ENCODE results near the gene GSDMA. TPM values are rescaled to one million over a fixed set of nuclear protein-coding genes. Genes with fewer than 3 reads are reported as not detected.
"Not testable (repeated sequence)": the region's sequence is repeated elsewhere in the genome, so short reads cannot be mapped to it uniquely, and the experiment has no call there.

The GSDMA gene
- total RNA-seq, 3 donors from 2014 or later = 0.32 to 1.6 (median 0.41) TPM

GRCh38 chr17:40012017-40012647, 49.3 kb downstream of the GSDMA start:
- not testable (repeated sequence) for H3K36me3 Mint-ChIP-seq (ENCODE audit: insufficient read depth); H3K27me3 Mint-ChIP-seq (ENCODE audit: low read depth); H3K9me3 Mint-ChIP-seq; ATAC-seq; H3K4me3 Mint-ChIP-seq; DNase-seq
- peaks cover 11% of the 10 kb centered on the region for H3K4me1 Mint-ChIP-seq (ENCODE audit: low read depth)

- Mint-ChIP-seq H3K4me3 (no peak overlapping the region), H3K9me3 (no peaks in the 10 kb centered on the region), H3K4me1 (ENCODE audit: low read depth) (peaks cover 11% of the 10 kb centered on the region), H3K36me3 (ENCODE audit: insufficient read depth) (peaks cover 4% of the 10 kb centered on the region), H3K27me3 (ENCODE audit: low read depth) (no peaks in the 10 kb centered on the region)
- DNase-seq = no peak
- no peak for ATAC-seq
These were observed 51.7 kb downstream of the GSDMA start for GRCh38 chr17:40014375-40014980.

- Mint-ChIP-seq H3K4me3 (no peak within 1 kb of the TSS), H3K9me3 (no peaks in the 10 kb centered on the region), H3K36me3 (ENCODE audit: insufficient read depth) (peaks cover 4% of the 10 kb centered on the region), H3K4me1 (ENCODE audit: low read depth) (peaks cover 7% of the 10 kb centered on the region), H3K27me3 (ENCODE audit: low read depth) (no peaks in the 10 kb centered on the region)
- DNase-seq = no peak
- ATAC-seq = no peak
These were observed 52.5 kb downstream of the GSDMA start, which contains the start of gene CSF3 for GRCh38 chr17:40015005-40015997. CSF3 (plus strand) TSS chr17:40015440; CDS start chr17:40015475, 35 bp downstream.

GRCh38 chr17:40015998-40016985, 53.5 kb downstream of the GSDMA start:
- Mint-ChIP-seq H3K4me3 (no peak overlapping the region), H3K4me1 (ENCODE audit: low read depth) (peaks cover 5% of the 10 kb centered on the region), H3K36me3 (ENCODE audit: insufficient read depth) (peaks cover 6% of the 10 kb centered on the region), H3K9me3 (no peaks in the 10 kb centered on the region), H3K27me3 (ENCODE audit: low read depth) (no peaks in the 10 kb centered on the region)
- DNase-seq (no peak), ATAC-seq (no peak)

GRCh38 chr17:40017422-40018080, 54.7 kb downstream of the GSDMA start:
- Mint-ChIP-seq H3K36me3 (ENCODE audit: insufficient read depth) (peaks cover 10% of the 10 kb centered on the region), H3K4me1 (ENCODE audit: low read depth) (peaks cover 5% of the 10 kb centered on the region), H3K27me3 (ENCODE audit: low read depth) (no peaks in the 10 kb centered on the region), H3K9me3 (no peaks in the 10 kb centered on the region), H3K4me3 (no peak overlapping the region)
- no peak for DNase-seq
- no peak for ATAC-seq

- Mint-ChIP-seq H3K4me3 (no peak overlapping the region), H3K27me3 (ENCODE audit: low read depth) (no peaks in the 10 kb centered on the region), H3K9me3 (no peaks in the 10 kb centered on the region), H3K4me1 (ENCODE audit: low read depth) (peaks cover 5% of the 10 kb centered on the region), H3K36me3 (ENCODE audit: insufficient read depth) (peaks cover 10% of the 10 kb centered on the region)
- ATAC-seq (no peak), DNase-seq (no peak)
These were observed 55.7 kb downstream of the GSDMA start for GRCh38 chr17:40018211-40019121.

- H3K27me3 Mint-ChIP-seq (ENCODE audit: low read depth) = no peaks in the 10 kb centered on the region
- ATAC-seq = no peak
- H3K4me1 Mint-ChIP-seq (ENCODE audit: low read depth) = no peaks in the 10 kb centered on the region
- peaks cover 10% of the 10 kb centered on the region for H3K36me3 Mint-ChIP-seq (ENCODE audit: insufficient read depth)
- H3K9me3 Mint-ChIP-seq = no peaks in the 10 kb centered on the region
- no peak overlapping the region for H3K4me3 Mint-ChIP-seq
- no peak for DNase-seq
These were observed 56.6 kb downstream of the GSDMA start for GRCh38 chr17:40019140-40019991.

- ATAC-seq (no peak), DNase-seq (no peak)
- H3K9me3 Mint-ChIP-seq = no peaks in the 10 kb centered on the region
- no peak overlapping the region for H3K4me3 Mint-ChIP-seq
- H3K27me3 Mint-ChIP-seq (ENCODE audit: low read depth) = no peaks in the 10 kb centered on the region
- peaks cover under 1% of the 10 kb centered on the region for H3K4me1 Mint-ChIP-seq (ENCODE audit: low read depth)
- H3K36me3 Mint-ChIP-seq (ENCODE audit: insufficient read depth) = peaks cover 10% of the 10 kb centered on the region
These were observed 57.3 kb downstream of the GSDMA start for GRCh38 chr17:40020146-40020545.

- ATAC-seq = no peak
- peaks cover 14% of the 10 kb centered on the region for H3K4me1 Mint-ChIP-seq (ENCODE audit: low read depth)
- no peaks in the 10 kb centered on the region for H3K9me3 Mint-ChIP-seq
- DNase-seq = no peak
- no peaks in the 10 kb centered on the region for H3K27me3 Mint-ChIP-seq (ENCODE audit: low read depth)
- peaks cover 20% of the 10 kb centered on the region for H3K36me3 Mint-ChIP-seq (ENCODE audit: insufficient read depth)
- no peak overlapping the region for H3K4me3 Mint-ChIP-seq
These were observed 58.7 kb downstream of the GSDMA start for GRCh38 chr17:40021451-40021971.

- peaks cover 20% of the 10 kb centered on the region for H3K36me3 Mint-ChIP-seq (ENCODE audit: insufficient read depth)
- no peak for ATAC-seq
- no peak for DNase-seq
- H3K9me3 Mint-ChIP-seq = no peaks in the 10 kb centered on the region
- H3K27me3 Mint-ChIP-seq (ENCODE audit: low read depth) = no peaks in the 10 kb centered on the region
- H3K4me1 Mint-ChIP-seq (ENCODE audit: low read depth) = peaks cover 20% of the 10 kb centered on the region
- no peak overlapping the region for H3K4me3 Mint-ChIP-seq
These were observed 59.7 kb downstream of the GSDMA start for GRCh38 chr17:40022497-40022896.

GRCh38 chr17:40022961-40023541, 60.2 kb downstream of the GSDMA start:
- no peaks in the 10 kb centered on the region for H3K9me3 Mint-ChIP-seq
- no peak overlapping the region for H3K4me3 Mint-ChIP-seq
- ATAC-seq = no peak
- DNase-seq = no peak
- H3K4me1 Mint-ChIP-seq (ENCODE audit: low read depth) = peaks cover 20% of the 10 kb centered on the region
- no peaks in the 10 kb centered on the region for H3K27me3 Mint-ChIP-seq (ENCODE audit: low read depth)
- H3K36me3 Mint-ChIP-seq (ENCODE audit: insufficient read depth) = peaks cover 21% of the 10 kb centered on the region

Data from activated T-cell treated with anti-CD3 and anti-CD28 coated beads, Interleukin-2, amount 50 U/mL, for 4 hours (primary cell).